GM13977 (cell line): ENCODE measurements around the gene PTPRA.

Experiments used
- DNase-seq: peaks from one replicate; pipeline ENCODE4 v3.0.0; 2012; ENCODE audit warnings: low spot score
- in situ Hi-C: fragments of 300-500 bp; cut with MboI; formaldehyde crosslinking; loops from one replicate; pipeline ENCODE4 v1.12.0; 2022; ENCODE audit warnings: low sequenced_read_pairs, low pct_unique_long_range_greater_than_20kb, mixed read lengths, inconsistent platforms; ENCODE audit not compliant: unreplicated experiment
- TF ChIP-seq, protein P1 (sequence below): IDR thresholded peaks from 2 replicates; pipeline ENCODE4 v1.5.1; 2012; ENCODE audit warnings: mild to moderate bottlenecking, control low read depth; ENCODE audit not compliant: insufficient read depth; ENCODE audit errors: extremely low read depth, missing control alignments

PTPRA gene

DNA sequence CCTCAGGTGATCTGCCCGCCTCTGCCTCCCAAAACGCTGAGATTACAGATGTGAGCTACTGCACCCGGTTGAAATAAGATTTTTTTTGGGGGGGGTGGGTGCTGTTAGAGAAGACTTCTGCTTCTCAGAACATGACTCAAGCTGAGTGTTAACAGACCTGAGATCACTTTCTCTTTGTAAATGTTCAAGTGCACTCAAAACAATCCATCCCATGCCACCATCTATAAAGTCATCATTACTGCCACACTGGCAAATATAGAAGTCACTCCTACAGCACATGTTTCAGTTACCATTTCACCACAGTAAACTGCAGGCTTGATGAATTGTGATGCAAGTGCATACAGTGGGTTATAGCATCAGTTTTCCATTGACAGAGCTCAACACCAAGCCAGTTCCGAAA, 23.8 kb upstream of the PTPRA start:
- TF ChIP-seq, protein P1, sequence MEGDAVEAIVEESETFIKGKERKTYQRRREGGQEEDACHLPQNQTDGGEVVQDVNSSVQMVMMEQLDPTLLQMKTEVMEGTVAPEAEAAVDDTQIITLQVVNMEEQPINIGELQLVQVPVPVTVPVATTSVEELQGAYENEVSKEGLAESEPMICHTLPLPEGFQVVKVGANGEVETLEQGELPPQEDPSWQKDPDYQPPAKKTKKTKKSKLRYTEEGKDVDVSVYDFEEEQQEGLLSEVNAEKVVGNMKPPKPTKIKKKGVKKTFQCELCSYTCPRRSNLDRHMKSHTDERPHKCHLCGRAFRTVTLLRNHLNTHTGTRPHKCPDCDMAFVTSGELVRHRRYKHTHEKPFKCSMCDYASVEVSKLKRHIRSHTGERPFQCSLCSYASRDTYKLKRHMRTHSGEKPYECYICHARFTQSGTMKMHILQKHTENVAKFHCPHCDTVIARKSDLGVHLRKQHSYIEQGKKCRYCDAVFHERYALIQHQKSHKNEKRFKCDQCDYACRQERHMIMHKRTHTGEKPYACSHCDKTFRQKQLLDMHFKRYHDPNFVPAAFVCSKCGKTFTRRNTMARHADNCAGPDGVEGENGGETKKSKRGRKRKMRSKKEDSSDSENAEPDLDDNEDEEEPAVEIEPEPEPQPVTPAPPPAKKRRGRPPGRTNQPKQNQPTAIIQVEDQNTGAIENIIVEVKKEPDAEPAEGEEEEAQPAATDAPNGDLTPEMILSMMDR: no peak
- DNase-seq: no peak
- in situ Hi-C loops: no loop called here

GRCh38 chr20:2851086-2851485, 22.2 kb upstream of the PTPRA start:
- DNase-seq: no peak
- TF ChIP-seq, protein P1: no peak
- in situ Hi-C loops: no loop called here

DNA sequence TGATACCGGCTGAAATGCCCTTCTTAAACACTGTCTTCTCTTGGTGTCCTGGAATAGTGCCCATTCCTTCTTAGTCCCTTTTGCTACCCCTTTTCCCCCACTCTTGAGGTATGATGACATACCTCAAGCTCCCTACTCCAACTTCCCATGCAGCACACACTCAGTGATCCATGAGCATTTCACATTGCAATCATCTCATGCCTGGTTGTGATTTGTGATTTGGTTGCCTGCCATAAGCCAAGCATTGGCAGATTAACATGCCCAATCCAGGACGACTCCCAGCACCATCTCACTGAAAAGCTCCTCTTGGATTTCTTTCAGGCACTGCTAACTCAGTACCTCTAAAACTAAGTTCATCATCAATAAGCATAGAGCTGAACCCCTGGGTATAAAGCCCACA, 14.7 kb upstream of the PTPRA start:
- no peak for DNase-seq
- in situ Hi-C loops: no loop called here
- TF ChIP-seq, protein P1: no peak

- TF ChIP-seq, protein P1: no peak
- no peak for DNase-seq
- in situ Hi-C loops: no loop called here
These were observed 13.8 kb upstream of the PTPRA start for GRCh38 chr20:2859330-2860121.

GRCh38 chr20:2864626-2865025, 8.7 kb upstream of the PTPRA start:
- in situ Hi-C loops: no loop called here
- TF ChIP-seq, protein P1: no peak
- DNase-seq: no peak

DNA sequence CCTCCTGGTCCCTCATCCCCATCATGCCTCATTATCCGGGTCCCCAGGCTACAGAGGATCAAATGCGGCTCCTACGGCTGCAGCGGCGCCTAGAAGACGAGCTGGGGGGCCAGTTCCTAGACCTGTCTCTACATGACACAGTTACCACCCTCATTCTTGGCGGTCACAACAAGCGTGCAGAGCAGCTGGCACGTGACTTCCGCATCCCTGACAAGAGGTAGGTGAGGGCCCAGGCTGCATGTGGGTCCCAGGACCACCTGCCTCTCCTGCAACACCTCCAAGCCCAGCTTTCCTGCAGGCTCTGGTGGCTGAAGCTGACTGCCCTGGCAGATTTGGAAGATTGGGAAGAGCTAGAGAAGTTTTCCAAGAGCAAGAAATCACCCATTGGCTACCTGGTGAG, 8.2 kb upstream of the PTPRA start:
- TF ChIP-seq, protein P1: no peak
- no peak for DNase-seq
- in situ Hi-C loops: no loop called here
